ENCODE data around the gene STRN4.
A peak's percentile ranks its signal among the peaks of the same experiment; 100 is the strongest.

The STRN4 gene

DNA sequence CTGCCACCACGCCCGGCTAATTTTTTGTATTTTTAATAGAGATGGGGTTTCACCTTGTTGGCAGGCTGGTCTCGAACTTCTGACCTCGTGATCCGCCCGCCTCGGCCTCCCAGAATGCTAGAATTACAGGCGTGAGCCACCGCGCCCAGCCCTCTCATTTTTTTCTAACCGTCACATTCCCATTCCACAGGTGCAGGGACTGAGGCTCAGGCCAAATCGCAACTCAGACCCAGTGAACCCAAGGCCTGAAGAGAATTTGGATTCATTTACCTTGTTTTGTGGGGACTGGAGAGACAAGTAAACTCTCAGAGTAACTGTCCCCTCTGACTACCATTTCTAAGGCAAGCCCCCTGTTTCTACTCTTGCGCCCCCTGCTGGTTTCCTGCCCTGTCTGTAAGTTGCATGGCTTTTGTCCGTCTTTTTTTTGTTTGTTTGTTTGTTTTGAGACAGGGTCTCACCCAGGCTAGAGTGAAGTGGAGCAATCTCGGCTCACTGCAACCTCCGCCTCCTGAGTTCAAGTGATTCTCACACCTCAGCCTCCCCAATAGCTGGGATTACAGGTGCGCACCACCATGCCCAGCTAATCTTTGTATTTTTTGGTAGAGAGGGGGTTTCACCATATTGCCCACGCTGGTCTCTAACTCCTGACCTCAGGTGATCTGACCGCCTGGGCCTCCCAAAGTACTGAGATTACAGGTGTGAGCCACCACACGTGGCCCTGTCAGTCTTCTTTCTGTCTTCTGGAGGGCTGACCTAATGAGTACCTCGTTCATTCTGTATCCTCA is 2.3 kb upstream of the STRN4 start:
- TF ChIP-seq JUND (IDR thresholded peaks at IDR 0.05; ENCODE audit: low read depth): no peak
- in situ Hi-C loops (cut with HindIII; ENCODE audit: low pct_unique_long_range_greater_than_20kb, low sequenced_read_pairs): no loop called here
- DNase-seq (ENCODE audit: low read depth in 1 of 2, low spot score in 1 of 2): peak; percentile 49 to 67

- TF ChIP-seq JUND (IDR thresholded peaks at IDR 0.05; ENCODE audit: low read depth): no peak
- in situ Hi-C loops (cut with HindIII; ENCODE audit: low pct_unique_long_range_greater_than_20kb, low sequenced_read_pairs): no loop called here
- DNase-seq (ENCODE audit: low read depth in 1 of 2, low spot score in 1 of 2): no peak
Measured at GRCh38 chr19:46745521-46746280, 549 bp downstream of the STRN4 start, which contains the start of gene FKRP. Gene FKRP (plus strand): TSS chr19:46746057. CDS start chr19:46755451, 9,394 bp downstream.

GRCh38 chr19:46745030-46745429 is 1.2 kb downstream of the STRN4 start:
- no peak for DNase-seq (ENCODE audit: low read depth in 1 of 2, low spot score in 1 of 2)
- in situ Hi-C loops (cut with HindIII; ENCODE audit: low pct_unique_long_range_greater_than_20kb, low sequenced_read_pairs): no loop called here
- no peak for TF ChIP-seq JUND (IDR thresholded peaks at IDR 0.05; ENCODE audit: low read depth)

DNA sequence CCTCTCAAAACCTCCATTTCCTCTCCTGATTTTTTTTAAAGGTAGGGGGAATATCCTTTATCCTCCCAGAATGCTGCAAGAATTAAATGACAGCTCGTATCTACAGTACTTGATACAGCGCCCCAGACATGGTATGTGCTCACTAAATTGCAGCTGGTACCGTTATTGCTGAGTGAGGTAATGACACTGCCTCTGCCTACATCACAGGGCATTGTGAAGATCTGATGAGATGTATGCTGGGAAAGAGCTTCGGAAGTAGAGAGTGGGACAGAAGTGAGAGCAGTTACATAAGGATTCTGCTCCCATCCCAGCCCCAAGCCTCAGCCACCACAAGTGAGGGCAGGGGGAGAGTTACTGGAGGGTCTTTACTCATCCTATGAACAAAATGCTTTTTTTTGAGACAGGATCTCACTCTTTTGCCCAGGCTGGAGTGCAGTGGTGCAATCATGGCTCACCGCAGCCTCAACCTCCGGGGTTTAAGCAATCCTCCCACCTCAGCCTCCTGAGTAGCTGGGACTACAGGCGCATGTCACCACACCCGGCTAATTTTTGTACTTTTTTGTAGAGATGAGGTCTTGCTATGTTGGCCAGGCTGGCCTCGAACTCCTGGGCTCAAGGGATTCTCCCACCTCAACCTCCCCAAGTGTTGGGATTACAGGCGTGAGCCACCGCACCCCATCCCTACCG is 2.1 kb downstream of the STRN4 start:
- no peak for DNase-seq (ENCODE audit: low read depth in 1 of 2, low spot score in 1 of 2)
- in situ Hi-C loops (cut with HindIII; ENCODE audit: low pct_unique_long_range_greater_than_20kb, low sequenced_read_pairs): no loop called here
- no peak for TF ChIP-seq JUND (IDR thresholded peaks at IDR 0.05; ENCODE audit: low read depth)

- no peak for DNase-seq (ENCODE audit: low read depth in 1 of 2, low spot score in 1 of 2)
- TF ChIP-seq JUND (IDR thresholded peaks at IDR 0.05; ENCODE audit: low read depth): no peak
- in situ Hi-C loops (cut with HindIII; ENCODE audit: low pct_unique_long_range_greater_than_20kb, low sequenced_read_pairs): no loop called here
Measured at GRCh38 chr19:46742926-46743480, 3.2 kb downstream of the STRN4 start.

DNA sequence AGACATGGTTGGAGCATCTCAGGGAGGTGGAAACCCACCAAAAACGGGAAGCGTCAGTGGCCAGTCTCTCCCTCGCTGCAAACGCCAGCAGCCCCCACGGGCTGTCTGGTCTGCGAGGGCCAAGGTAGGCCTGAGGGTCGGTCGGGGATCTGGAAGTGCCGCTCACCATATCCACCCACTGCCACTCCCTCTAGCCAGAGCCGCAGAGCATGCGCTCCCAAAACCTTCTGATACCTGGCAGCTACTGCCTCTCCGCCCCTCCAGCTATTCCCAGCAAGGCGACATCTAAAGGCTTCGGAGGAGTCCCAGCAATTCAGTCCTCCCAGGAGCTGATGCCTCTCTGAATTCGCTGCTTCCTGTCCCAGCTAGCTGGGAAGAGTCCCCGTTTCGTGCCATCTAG is 4.8 kb downstream of the STRN4 start:
- no peak for TF ChIP-seq JUND (IDR thresholded peaks at IDR 0.05; ENCODE audit: low read depth)
- in situ Hi-C loops (cut with HindIII; ENCODE audit: low pct_unique_long_range_greater_than_20kb, low sequenced_read_pairs): no loop called here
- no peak for DNase-seq (ENCODE audit: low read depth in 1 of 2, low spot score in 1 of 2)

DNA sequence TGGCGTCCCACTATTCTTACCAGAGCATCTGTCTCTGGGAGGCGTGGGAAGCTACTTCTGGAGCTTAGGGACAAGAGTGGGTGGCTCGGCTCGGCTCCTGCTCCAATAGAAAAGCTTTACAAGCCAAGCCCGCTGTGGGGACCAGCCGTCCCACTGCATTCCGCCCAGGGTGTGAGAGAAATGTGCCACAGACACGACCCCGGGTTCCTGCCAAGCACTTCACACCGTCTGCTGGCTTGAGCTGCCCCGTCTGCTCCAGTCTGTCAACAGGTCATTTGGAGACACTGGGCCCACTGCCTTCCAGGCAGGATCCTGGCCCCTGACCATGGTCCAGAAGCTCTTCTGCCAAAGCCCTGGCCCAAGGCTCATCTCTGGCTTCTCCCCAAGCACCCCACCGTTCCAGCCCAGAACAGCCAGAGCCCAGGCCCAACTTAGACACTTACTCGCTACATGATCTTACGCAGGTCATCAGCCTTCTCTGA is 6.9 kb downstream of the STRN4 start:
- in situ Hi-C loops (cut with HindIII; ENCODE audit: low pct_unique_long_range_greater_than_20kb, low sequenced_read_pairs): no loop called here
- TF ChIP-seq JUND (IDR thresholded peaks at IDR 0.05; ENCODE audit: low read depth): no peak
- no peak for DNase-seq (ENCODE audit: low read depth in 1 of 2, low spot score in 1 of 2)

GRCh38 chr19:46737761-46738171 is 8.5 kb downstream of the STRN4 start:
- TF ChIP-seq JUND (IDR thresholded peaks at IDR 0.05; ENCODE audit: low read depth): no peak
- DNase-seq (ENCODE audit: low read depth in 1 of 2, low spot score in 1 of 2): no peak
- in situ Hi-C loops (cut with HindIII; ENCODE audit: low pct_unique_long_range_greater_than_20kb, low sequenced_read_pairs): no loop called here

- TF ChIP-seq JUND (IDR thresholded peaks at IDR 0.05; ENCODE audit: low read depth): no peak
- in situ Hi-C loops (cut with HindIII; ENCODE audit: low pct_unique_long_range_greater_than_20kb, low sequenced_read_pairs): no loop called here
- DNase-seq (ENCODE audit: low read depth in 1 of 2, low spot score in 1 of 2): no peak
Measured at GRCh38 chr19:46737298-46737654, 9.0 kb downstream of the STRN4 start.

- in situ Hi-C loops (cut with HindIII; ENCODE audit: low pct_unique_long_range_greater_than_20kb, low sequenced_read_pairs): no loop called here
- TF ChIP-seq JUND (IDR thresholded peaks at IDR 0.05; ENCODE audit: low read depth): no peak
- DNase-seq (ENCODE audit: low read depth in 1 of 2, low spot score in 1 of 2): no peak
Measured at GRCh38 chr19:46736531-46737297, 9.5 kb downstream of the STRN4 start.

- in situ Hi-C loops (cut with HindIII; ENCODE audit: low pct_unique_long_range_greater_than_20kb, low sequenced_read_pairs): no loop called here
- no peak for TF ChIP-seq JUND (IDR thresholded peaks at IDR 0.05; ENCODE audit: low read depth)
- no peak for DNase-seq (ENCODE audit: low read depth in 1 of 2, low spot score in 1 of 2)
Measured at GRCh38 chr19:46733690-46734292, 12.5 kb downstream of the STRN4 start.

Data from T47D (cell line).